Measurements from ENCODE around the gene UBQLN1.
"Not testable (repeated sequence)": the region's sequence is repeated elsewhere in the genome, so short reads cannot be mapped to it uniquely, and the experiment has no call there.

UBQLN1 gene

DNA sequence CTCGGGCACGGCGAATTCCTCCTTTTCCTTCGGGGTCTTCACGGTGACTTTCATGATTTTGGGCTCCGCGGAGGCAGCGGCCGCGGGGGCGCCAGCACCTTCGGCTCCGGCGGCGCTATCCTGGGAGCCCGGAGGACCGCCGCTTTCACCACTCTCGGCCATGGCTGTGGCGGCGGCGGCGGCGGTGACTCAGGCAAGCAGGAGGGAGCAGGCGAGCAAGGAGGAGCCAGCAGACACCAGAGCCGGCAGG, 315 bp downstream of the UBQLN1 start:
- peak overlapping the region; percentile 90 for H3K4me3 ChIP-seq (replicated peaks; ENCODE audit: low read depth, low read length)
- DNase-seq (ENCODE audit: extremely low read depth, low read depth): no peak
- TF ChIP-seq, protein P1, sequence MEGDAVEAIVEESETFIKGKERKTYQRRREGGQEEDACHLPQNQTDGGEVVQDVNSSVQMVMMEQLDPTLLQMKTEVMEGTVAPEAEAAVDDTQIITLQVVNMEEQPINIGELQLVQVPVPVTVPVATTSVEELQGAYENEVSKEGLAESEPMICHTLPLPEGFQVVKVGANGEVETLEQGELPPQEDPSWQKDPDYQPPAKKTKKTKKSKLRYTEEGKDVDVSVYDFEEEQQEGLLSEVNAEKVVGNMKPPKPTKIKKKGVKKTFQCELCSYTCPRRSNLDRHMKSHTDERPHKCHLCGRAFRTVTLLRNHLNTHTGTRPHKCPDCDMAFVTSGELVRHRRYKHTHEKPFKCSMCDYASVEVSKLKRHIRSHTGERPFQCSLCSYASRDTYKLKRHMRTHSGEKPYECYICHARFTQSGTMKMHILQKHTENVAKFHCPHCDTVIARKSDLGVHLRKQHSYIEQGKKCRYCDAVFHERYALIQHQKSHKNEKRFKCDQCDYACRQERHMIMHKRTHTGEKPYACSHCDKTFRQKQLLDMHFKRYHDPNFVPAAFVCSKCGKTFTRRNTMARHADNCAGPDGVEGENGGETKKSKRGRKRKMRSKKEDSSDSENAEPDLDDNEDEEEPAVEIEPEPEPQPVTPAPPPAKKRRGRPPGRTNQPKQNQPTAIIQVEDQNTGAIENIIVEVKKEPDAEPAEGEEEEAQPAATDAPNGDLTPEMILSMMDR (IDR thresholded peaks at IDR 0.05; ENCODE audit: low read depth, low read length, missing control alignments): no peak

DNA sequence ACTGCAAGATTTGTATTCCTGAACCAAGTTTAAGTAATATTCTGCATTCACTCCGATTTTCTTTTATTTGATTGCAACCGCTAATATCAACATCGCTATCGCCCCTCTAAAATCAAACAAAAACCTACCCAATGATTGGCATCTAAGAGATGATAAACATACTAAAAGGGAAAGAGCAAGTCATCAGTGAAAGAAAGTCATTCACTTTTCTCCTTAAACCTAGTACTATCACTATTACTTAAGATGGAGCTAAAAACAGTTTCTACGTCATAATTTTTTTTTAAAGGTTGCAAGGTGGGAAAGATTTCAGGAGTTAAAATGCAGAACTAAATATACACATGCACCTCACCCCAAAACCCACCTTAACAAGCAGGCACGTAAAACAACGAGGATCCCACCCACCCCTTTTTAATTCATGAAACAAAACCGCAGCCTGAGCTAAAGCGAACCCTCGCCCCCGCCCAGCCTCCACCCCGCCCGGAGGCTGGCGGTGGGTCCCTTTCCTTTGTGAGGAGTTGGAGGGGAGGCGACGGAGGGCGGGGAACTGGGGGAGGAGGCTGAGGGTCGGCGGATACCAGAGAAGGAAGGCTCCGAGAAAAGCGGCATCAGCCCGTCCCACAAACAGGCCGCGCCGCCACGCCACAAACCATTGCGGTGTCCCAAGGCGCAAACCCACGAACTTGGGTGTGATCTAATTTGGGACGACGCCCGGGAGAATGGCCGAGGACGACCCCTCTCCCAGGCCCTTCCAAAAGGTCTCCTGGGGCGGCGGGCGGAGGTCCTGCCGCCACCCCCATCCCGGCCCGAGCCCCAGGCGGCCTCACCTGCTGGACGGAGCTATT, 861 bp downstream of the UBQLN1 start:
- H3K4me3 ChIP-seq (replicated peaks; ENCODE audit: low read depth, low read length): peak overlapping the region; percentile 90
- DNase-seq (ENCODE audit: extremely low read depth, low read depth): no peak
- TF ChIP-seq, protein P1 (IDR thresholded peaks at IDR 0.05; ENCODE audit: low read depth, low read length, missing control alignments): no peak

DNA sequence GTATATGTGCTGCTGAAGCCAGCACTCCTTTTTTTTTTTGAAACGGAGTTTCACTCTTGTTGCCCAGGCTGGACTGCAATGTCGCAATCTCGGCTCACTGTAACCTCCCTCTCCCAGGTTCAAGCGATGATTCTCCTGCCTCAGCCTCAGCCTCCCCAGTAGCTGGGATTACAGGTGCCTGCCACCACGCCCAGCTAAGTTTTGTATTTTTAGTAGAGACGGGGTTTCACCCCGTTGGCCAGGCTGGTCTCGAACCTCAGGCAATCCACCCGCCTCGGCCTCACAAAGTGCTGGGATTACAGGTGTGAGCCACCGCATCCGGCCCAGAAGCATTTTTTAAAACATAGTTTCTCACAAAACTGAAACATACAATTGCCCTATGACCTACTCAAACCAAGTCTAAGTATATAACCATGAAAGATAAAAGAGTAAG, 2.5 kb downstream of the UBQLN1 start:
- DNase-seq (ENCODE audit: extremely low read depth, low read depth): not testable (repeated sequence)
- H3K4me3 ChIP-seq (replicated peaks; ENCODE audit: low read depth, low read length): peak overlapping the region; percentile 90; the same call in 1 of the 2 replicates

DNA sequence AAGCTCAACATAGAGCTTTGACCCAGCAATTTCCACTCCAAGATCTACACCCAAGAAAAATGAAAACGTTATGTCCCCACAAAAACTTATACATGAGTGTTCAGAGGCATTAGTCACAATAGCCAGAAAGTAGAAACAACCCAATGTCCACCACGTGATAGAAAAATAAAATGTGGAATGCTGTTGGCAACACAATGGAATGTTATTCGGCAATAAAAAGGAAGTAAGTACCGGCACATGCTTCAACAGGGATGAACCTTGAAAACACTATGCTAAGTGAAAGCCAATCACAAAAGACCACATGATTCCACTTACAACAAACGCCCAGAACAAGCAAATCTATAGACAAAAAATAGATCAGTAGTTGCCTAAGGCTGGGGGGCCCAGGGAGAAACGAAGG, 6.0 kb downstream of the UBQLN1 start:
- H3K4me3 ChIP-seq (replicated peaks; ENCODE audit: low read depth, low read length): no peak overlapping the region
- TF ChIP-seq, protein P1 (IDR thresholded peaks at IDR 0.05; ENCODE audit: low read depth, low read length, missing control alignments): no peak
- DNase-seq (ENCODE audit: extremely low read depth, low read depth): peak; percentile 48

DNA sequence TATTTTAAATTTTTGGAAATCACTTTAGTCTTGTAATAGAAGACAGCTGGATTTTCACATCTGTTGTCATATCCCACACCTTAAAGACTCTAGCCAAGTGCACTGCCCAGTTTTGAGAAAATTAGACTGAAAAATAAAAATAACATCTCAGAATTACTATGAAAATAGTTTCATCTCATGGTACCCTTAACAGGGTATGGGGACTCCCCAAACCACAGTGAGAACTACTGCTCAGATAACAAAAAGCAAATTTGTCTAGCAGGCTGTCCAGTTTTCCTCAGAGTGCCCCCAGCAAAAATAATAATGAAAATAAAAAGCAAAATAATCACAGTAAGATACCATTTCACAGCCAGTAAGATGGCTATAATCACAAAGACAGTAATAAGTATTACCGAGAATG, 6.5 kb downstream of the UBQLN1 start:
- H3K4me3 ChIP-seq (replicated peaks; ENCODE audit: low read depth, low read length): no peak overlapping the region
- TF ChIP-seq, protein P1 (IDR thresholded peaks at IDR 0.05; ENCODE audit: low read depth, low read length, missing control alignments): no peak
- no peak for DNase-seq (ENCODE audit: extremely low read depth, low read depth)

DNA sequence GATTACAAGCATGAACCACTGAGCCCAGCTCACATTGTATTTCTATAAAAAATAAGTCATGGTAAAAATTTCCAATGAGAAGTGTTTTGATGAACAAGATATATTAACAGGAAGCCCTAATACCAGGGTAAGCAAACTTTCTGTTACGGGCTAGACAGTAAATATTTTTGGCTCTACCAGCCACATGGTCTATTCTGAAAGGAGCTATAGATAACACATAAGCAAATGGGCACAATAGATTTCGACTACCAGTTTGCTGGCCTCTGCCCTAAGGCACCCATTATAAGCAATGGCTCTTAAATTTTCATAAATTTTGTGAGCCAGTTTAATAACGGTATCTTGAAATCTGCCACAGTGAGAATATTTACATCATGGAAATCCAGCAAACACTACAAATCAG, 8.1 kb downstream of the UBQLN1 start:
- TF ChIP-seq, protein P1 (IDR thresholded peaks at IDR 0.05; ENCODE audit: low read depth, low read length, missing control alignments): no peak
- no peak overlapping the region for H3K4me3 ChIP-seq (replicated peaks; ENCODE audit: low read depth, low read length)
- no peak for DNase-seq (ENCODE audit: extremely low read depth, low read depth)

DNA sequence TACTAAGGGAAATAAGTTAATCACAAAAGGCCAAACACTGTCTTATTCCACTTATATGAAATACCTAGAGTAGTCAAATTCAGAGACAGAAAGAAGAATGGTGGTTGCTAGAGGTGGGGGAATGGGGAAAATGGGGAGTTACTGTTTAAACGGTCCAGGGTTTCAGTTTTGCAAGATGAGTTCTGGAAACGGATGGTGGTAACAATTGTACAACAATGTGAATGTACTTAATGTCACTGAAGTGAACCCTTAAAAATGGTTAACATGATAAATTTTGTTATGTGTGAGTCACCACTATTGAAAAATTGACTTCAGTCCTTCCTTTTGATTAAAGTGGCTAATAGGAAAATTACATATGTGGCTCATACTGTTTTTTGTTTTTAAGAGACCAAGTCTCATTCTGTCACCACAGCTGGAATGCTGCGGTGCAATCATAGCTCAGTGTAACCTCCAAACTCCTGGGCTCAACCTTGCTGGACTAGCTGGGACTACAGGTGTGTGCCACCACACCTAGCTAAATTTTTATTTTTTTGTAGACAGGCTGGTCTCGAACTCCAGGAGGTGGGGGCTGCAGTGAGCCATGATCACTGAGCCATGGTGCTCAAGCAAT, 8.7 kb downstream of the UBQLN1 start:
- TF ChIP-seq, protein P1 (IDR thresholded peaks at IDR 0.05; ENCODE audit: low read depth, low read length, missing control alignments): no peak
- H3K4me3 ChIP-seq (replicated peaks; ENCODE audit: low read depth, low read length): no peak overlapping the region
- no peak for DNase-seq (ENCODE audit: extremely low read depth, low read depth)

Data from HFF-Myc (cell line).